IPS-NIHi11 (cell line): ENCODE results near the gene MAPKAPK2.
"Not testable (repeated sequence)": the region's sequence is repeated elsewhere in the genome, so short reads cannot be mapped to it uniquely, and the experiment has no call there.

ENCODE experiments used
- DNase-seq: peaks from one replicate; pipeline ENCODE4 v3.0.0; 2012; ENCODE audit warnings: mixed read lengths, low spot score

Gene MAPKAPK2

GRCh38 chr1:206744683-206745082 lies 60.0 kb downstream of the MAPKAPK2 start:
- DNase-seq, result no peak

- DNase-seq, result no peak
Measured at GRCh38 chr1:206745301-206745700, 60.6 kb downstream of the MAPKAPK2 start.

- DNase-seq, result no peak
Measured at GRCh38 chr1:206748348-206749030, 63.8 kb downstream of the MAPKAPK2 start.

GRCh38 chr1:206751891-206752290 lies 67.2 kb downstream of the MAPKAPK2 start:
- no peak for DNase-seq

- no peak for DNase-seq
Measured at GRCh38 chr1:206752481-206752880, 67.8 kb downstream of the MAPKAPK2 start.

GRCh38 chr1:206753141-206753540 lies 68.4 kb downstream of the MAPKAPK2 start:
- no peak for DNase-seq

GRCh38 chr1:206754011-206754410 lies 69.3 kb downstream of the MAPKAPK2 start:
- DNase-seq, result no peak

GRCh38 chr1:206757524-206758266 lies 73.0 kb downstream of the MAPKAPK2 start:
- DNase-seq, result no peak

- no peak for DNase-seq
Measured at GRCh38 chr1:206760590-206760989, 75.9 kb downstream of the MAPKAPK2 start.

GRCh38 chr1:206761159-206761768 lies 76.6 kb downstream of the MAPKAPK2 start:
- peak; percentile 43 for DNase-seq

- not testable (repeated sequence) for DNase-seq
Measured at GRCh38 chr1:206762741-206763364, 78.1 kb downstream of the MAPKAPK2 start.

GRCh38 chr1:206765771-206766170 lies 81.1 kb downstream of the MAPKAPK2 start:
- not testable (repeated sequence) for DNase-seq

GRCh38 chr1:206766251-206766856 lies 81.6 kb downstream of the MAPKAPK2 start:
- no peak for DNase-seq

- no peak for DNase-seq
Measured at GRCh38 chr1:206768472-206769303, 84.0 kb downstream of the MAPKAPK2 start.

GRCh38 chr1:206769304-206769731 lies 84.6 kb downstream of the MAPKAPK2 start:
- no peak for DNase-seq

GRCh38 chr1:206770531-206771337 lies 86.0 kb downstream of the MAPKAPK2 start, which contains the start of gene IL19:
TSS of gene IL19 (plus strand) at chr1:206770773. CDS start at chr1:206836663, 65,890 bp downstream.
- no peak for DNase-seq

GRCh38 chr1:206771338-206771692 lies 86.6 kb downstream of the MAPKAPK2 start:
- no peak for DNase-seq

- DNase-seq, result no peak
Measured at GRCh38 chr1:206772243-206772937, 87.7 kb downstream of the MAPKAPK2 start, which contains the start of gene IL10. TSS of gene IL10 (minus strand) at chr1:206772494. CDS start at chr1:206772435, 59 bp downstream.

GRCh38 chr1:206774093-206774492 lies 89.4 kb downstream of the MAPKAPK2 start:
- no peak for DNase-seq

- no peak for DNase-seq
Measured at GRCh38 chr1:206776229-206776628, 91.5 kb downstream of the MAPKAPK2 start.
